CD4-positive, CD25-positive, alpha-beta regulatory T cell (primary cell): ENCODE results near the gene UBE2L5. TPM values are rescaled to one million over a fixed set of nuclear protein-coding genes. Genes with fewer than 3 reads are reported as not detected.
"Not testable (repeated sequence)": the region's sequence is repeated elsewhere in the genome, so short reads cannot be mapped to it uniquely, and the experiment has no call there.

Experiments used
- ATAC-seq, 2 donors: fragments of 150-1000 bp; cut with Tn5 transposase; one replicate each; pipeline ENCODE4 v1.10.0; 2021; ENCODE audit warnings: low read depth in 2 of 2, moderate number of reproducible peaks in 2 of 2, moderate library complexity in 1 of 2
- DNase-seq, 3 donors: peaks; one replicate each; pipeline versions ENCODE4 v3.0.0 to v3.0.0-alpha.2; 2012 to 2022; ENCODE audit warnings: mixed read lengths in 1 of 3
- H3K27ac ChIP-seq: one replicate; pipeline ENCODE4 v1.7.0; 2013; ENCODE audit warnings: mild to moderate bottlenecking, low read length; ENCODE audit not compliant: insufficient read depth, poor library complexity, severe bottlenecking
- H3K27me3 ChIP-seq: one replicate; pipeline ENCODE4 v1.7.0; 2013; ENCODE audit warnings: low read length; ENCODE audit not compliant: control insufficient read depth, insufficient read depth
- H3K36me3 ChIP-seq: one replicate; pipeline ENCODE4 v1.7.0; 2013; ENCODE audit warnings: mild to moderate bottlenecking, low read length, moderate library complexity; ENCODE audit not compliant: control insufficient read depth, insufficient read depth
- H3K4me1 ChIP-seq: 2 replicates; pipeline ENCODE4 v1.7.0; 2013; ENCODE audit warnings: mild to moderate bottlenecking, low read length; ENCODE audit not compliant: insufficient read depth, control insufficient read depth, poor library complexity, severe bottlenecking
- H3K4me3 ChIP-seq: one replicate; pipeline ENCODE4 v1.7.0; 2013; ENCODE audit warnings: low read depth, mild to moderate bottlenecking, low read length, moderate library complexity
- H3K9me3 ChIP-seq, 2 experiments: 1 replicate in 1 of 2; 2 replicates in 1 of 2; pipeline ENCODE4 v1.7.0; 2013; ENCODE audit warnings: low read length in 2 of 2, mild to moderate bottlenecking in 1 of 2, moderate library complexity in 1 of 2; ENCODE audit not compliant: control insufficient read depth in 2 of 2
- H3K27ac Mint-ChIP-seq, 3 donors: one replicate each; pipeline ENCODE4 v1.8.0; 2020 to 2022; ENCODE audit warnings: mild to moderate bottlenecking in 3 of 3, mixed read lengths in 3 of 3, moderate library complexity in 2 of 3
- H3K27me3 Mint-ChIP-seq: one replicate; pipeline ENCODE4 v1.8.0; 2022; ENCODE audit warnings: mild to moderate bottlenecking, mixed read lengths
- H3K36me3 Mint-ChIP-seq: one replicate; pipeline ENCODE4 v1.8.0; 2020; ENCODE audit warnings: mixed read lengths
- H3K4me1 Mint-ChIP-seq, 4 donors: one replicate each; pipeline ENCODE4 v1.8.0; 2020 to 2022; ENCODE audit warnings: mixed read lengths in 4 of 4, mild to moderate bottlenecking in 1 of 4
- H3K4me3 Mint-ChIP-seq, 4 donors: one replicate each; pipeline ENCODE4 v1.8.0; 2020 to 2022; ENCODE audit warnings: mild to moderate bottlenecking in 4 of 4, mixed read lengths in 4 of 4, moderate library complexity in 3 of 4
- H3K9me3 Mint-ChIP-seq, 7 donors: one replicate each; pipeline ENCODE4 v1.8.0; 2020 to 2022; ENCODE audit warnings: mixed read lengths in 7 of 7, mild to moderate bottlenecking in 3 of 7, moderate library complexity in 2 of 7
- polyA plus RNA-seq, 4 donors: library from polyadenylated mRNA; unstranded; fragments of 300-500 nt; fragmentation: Illumina TruSeq; gene quantifications; one replicate each; pipeline ENCODE4 v1.2.3, GENCODE V29; 2021
- total RNA-seq: library from RNA; stranded (reverse); gene quantifications from one replicate; pipeline ENCODE4 v1.2.3, GENCODE V29; 2022

UBE2L5 gene
- total and polyA plus RNA-seq, 5 donors from 2014 or later, result not detected

- Histone ChIP-seq H3K9me3 (no peaks in the 10 kb centered on the region), H3K27ac (no peak overlapping the region), H3K4me3 (no peak overlapping the region), H3K27me3 (no peaks in the 10 kb centered on the region), H3K4me1 (no peaks in the 10 kb centered on the region), H3K36me3 (no peaks in the 10 kb centered on the region)
- H3K9me3 Mint-ChIP-seq, result peaks cover 0 to 2% (median 0%) of the 10 kb centered on the region in 7 donors
- peaks cover 3% of the 10 kb centered on the region for H3K36me3 Mint-ChIP-seq
- no peak overlapping the region for H3K4me3 Mint-ChIP-seq
- ATAC-seq (peak; percentile 25 to 28), DNase-seq (no peak)
- peaks cover 6% of the 10 kb centered on the region for H3K27me3 Mint-ChIP-seq
- peak overlapping the region in 1 of 3 donors; percentile 23 for H3K27ac Mint-ChIP-seq
- H3K4me1 Mint-ChIP-seq, result peaks cover 5 to 9% (median 9%) of the 10 kb centered on the region in 4 donors
Measured at GRCh38 chr13:30443957-30444404, 21.7 kb downstream of the UBE2L5 start.

DNA sequence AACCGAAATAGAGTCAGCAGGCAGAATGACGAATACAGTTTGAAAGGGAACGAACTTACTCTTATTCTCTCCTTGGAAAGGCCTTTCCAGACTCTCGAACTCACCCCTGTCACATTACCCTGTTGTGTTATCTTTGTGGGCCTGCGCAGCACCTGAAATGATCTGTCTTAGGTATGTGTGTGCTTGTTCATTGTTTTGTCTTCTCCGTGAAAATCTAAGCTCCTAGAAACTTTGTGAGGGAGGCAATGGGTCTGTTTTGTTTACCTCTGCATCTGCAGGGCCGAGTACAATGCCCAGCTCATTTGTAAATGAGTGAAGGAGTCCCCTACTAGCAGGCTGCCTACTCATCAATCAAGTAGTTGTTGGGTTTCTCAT lies 23.8 kb downstream of the UBE2L5 start:
- H3K9me3 Mint-ChIP-seq, result no peaks in the 10 kb centered on the region
- H3K4me3 Mint-ChIP-seq, result no peak overlapping the region
- H3K36me3 Mint-ChIP-seq, result peaks cover 1% of the 10 kb centered on the region
- H3K27me3 ChIP-seq, result no peaks in the 10 kb centered on the region
- H3K36me3 ChIP-seq, result no peaks in the 10 kb centered on the region
- H3K4me1 ChIP-seq, result no peaks in the 10 kb centered on the region
- DNase-seq (no peak), ATAC-seq (no peak)
- peaks cover 3 to 7% (median 5%) of the 10 kb centered on the region in 4 donors for H3K4me1 Mint-ChIP-seq
- no peak overlapping the region for H3K4me3 ChIP-seq
- H3K9me3 ChIP-seq, result no peaks in the 10 kb centered on the region
- no peak overlapping the region for H3K27ac Mint-ChIP-seq
- peaks cover 6% of the 10 kb centered on the region for H3K27me3 Mint-ChIP-seq
- no peak overlapping the region for H3K27ac ChIP-seq

DNA sequence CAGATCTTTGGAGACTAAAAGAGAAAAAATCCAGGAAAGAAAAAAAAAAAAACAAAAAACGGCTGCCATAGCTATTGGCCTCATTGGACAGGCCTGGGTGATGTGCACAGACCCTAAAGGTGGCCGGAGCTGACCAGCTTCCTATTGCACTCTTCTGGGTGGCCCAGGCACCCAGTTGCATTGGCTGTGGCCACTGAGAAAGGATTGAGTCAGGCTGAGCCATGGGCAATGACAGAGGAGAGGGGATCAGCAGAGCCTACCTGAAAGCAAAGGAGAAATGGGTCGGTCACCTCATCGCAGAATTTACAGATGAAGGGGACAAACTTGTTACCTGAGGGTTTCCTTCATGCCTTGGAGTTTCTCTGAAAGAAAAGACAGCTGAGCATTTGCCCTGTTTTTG lies 26.1 kb downstream of the UBE2L5 start:
- Histone ChIP-seq H3K27ac (no peak overlapping the region), H3K9me3 (no peaks in the 10 kb centered on the region), H3K27me3 (no peaks in the 10 kb centered on the region), H3K4me1 (no peaks in the 10 kb centered on the region), H3K4me3 (no peak overlapping the region), H3K36me3 (no peaks in the 10 kb centered on the region)
- DNase-seq (no peak), ATAC-seq (no peak)
- Mint-ChIP-seq H3K9me3 (no peaks in the 10 kb centered on the region), H3K36me3 (no peaks in the 10 kb centered on the region), H3K27ac (no peak overlapping the region), H3K4me3 (no peak overlapping the region), H3K4me1 (peaks cover 0 to 4% (median 2%) of the 10 kb centered on the region in 4 donors), H3K27me3 (peaks cover 6% of the 10 kb centered on the region)

DNA sequence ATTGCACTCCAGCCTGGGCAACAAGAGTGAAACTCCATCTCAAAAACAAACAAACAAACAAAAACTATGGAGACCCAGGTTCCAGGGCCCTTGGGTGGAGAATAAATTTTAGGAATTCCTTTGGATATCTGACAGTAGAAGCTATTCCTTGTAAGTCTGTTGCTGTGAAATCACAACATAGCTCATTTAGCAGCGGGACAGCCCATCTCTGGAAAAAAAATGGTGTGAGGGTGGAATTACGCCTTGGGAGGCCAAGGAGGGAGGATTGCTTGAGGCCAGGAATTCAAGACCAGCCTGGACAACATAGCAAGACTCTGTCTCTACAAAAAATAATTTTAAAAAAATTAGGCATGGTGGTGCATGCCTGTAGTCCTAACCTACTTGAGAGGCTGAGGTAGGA lies 27.8 kb downstream of the UBE2L5 start:
- ATAC-seq, result no peak

GRCh38 chr13:30451476-30451875 lies 29.2 kb downstream of the UBE2L5 start:
- H3K27me3 ChIP-seq, H3K4me3 ChIP-seq, H3K9me3 Mint-ChIP-seq, H3K4me1 ChIP-seq, H3K27ac Mint-ChIP-seq, H3K27me3 Mint-ChIP-seq, DNase-seq, H3K36me3 ChIP-seq, H3K27ac ChIP-seq, H3K36me3 Mint-ChIP-seq, ATAC-seq, H3K4me3 Mint-ChIP-seq, H3K4me1 Mint-ChIP-seq, H3K9me3 ChIP-seq: not testable (repeated sequence)

More for the DNA sequence above, 27.8 kb downstream of the UBE2L5 start:
- peaks cover 0 to 7% (median 2%) of the 10 kb centered on the region in 4 donors for H3K4me1 Mint-ChIP-seq
- no peaks in the 10 kb centered on the region for H3K36me3 ChIP-seq
- no peak overlapping the region for H3K27ac Mint-ChIP-seq
- H3K4me3 ChIP-seq, result no peak overlapping the region
- H3K9me3 Mint-ChIP-seq, result no peaks in the 10 kb centered on the region
- no peaks in the 10 kb centered on the region for H3K9me3 ChIP-seq
- no peak overlapping the region for H3K27ac ChIP-seq
- H3K4me1 ChIP-seq, result no peaks in the 10 kb centered on the region
- H3K36me3 Mint-ChIP-seq, result no peaks in the 10 kb centered on the region
- no peak for DNase-seq
- H3K4me3 Mint-ChIP-seq, result no peak overlapping the region
- H3K27me3 ChIP-seq, result no peaks in the 10 kb centered on the region
- H3K27me3 Mint-ChIP-seq, result peaks cover 6% of the 10 kb centered on the region

DNA sequence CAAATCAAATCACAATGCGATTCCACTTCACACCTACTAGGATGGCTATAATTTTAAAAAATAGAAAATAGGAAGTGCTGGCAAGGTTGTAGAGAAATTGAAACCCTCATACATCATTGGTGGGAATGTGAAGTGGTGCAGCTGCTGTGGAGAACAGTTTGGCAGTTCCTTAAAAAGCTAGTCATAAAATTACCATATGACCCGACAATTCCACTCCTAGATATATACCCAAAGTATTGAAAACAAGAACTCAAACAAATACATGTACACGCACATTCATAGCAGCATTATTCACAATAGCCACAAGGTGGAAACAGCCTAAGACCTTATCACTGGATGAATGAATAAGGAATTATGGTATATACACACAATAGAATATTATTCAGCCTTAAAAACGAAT lies 31.4 kb downstream of the UBE2L5 start:
- peaks cover 5% of the 10 kb centered on the region for H3K36me3 Mint-ChIP-seq
- no peaks in the 10 kb centered on the region for H3K9me3 ChIP-seq
- no peaks in the 10 kb centered on the region for H3K27me3 Mint-ChIP-seq
- H3K36me3 ChIP-seq, result no peaks in the 10 kb centered on the region
- peak in 1 of 3 donors; percentile 30 for DNase-seq
- no peak for ATAC-seq
- no peaks in the 10 kb centered on the region for H3K9me3 Mint-ChIP-seq
- no peak overlapping the region for H3K27ac Mint-ChIP-seq
- H3K4me3 ChIP-seq, result no peak overlapping the region
- no peaks in the 10 kb centered on the region for H3K4me1 ChIP-seq
- H3K27ac ChIP-seq, result no peak overlapping the region
- H3K4me3 Mint-ChIP-seq, result no peak overlapping the region
- peaks cover 0 to 17% (median 5%) of the 10 kb centered on the region in 4 donors for H3K4me1 Mint-ChIP-seq
- H3K27me3 ChIP-seq, result no peaks in the 10 kb centered on the region

DNA sequence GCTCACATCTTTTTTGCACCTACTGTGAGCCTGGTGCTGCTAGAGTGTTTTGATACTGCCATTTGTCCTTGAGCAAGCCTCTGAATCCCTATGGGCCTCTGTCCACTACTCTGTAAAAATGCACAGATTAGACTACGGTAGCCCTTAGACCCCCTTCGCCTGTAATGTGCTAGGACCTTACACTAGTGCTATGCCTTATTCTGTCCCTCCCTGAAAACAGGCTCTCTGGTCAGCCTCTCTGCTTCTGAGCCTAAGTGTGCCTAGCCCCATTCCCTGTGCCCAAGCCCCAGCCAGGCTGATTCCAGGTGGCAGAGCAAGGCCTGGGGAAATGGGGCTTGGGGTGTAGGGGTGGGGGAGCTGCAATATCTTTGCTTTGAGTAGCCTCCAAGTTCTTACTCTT lies 32.7 kb downstream of the UBE2L5 start:
- peaks cover 5% of the 10 kb centered on the region for H3K36me3 Mint-ChIP-seq
- DNase-seq (no peak), ATAC-seq (no peak)
- Histone ChIP-seq H3K27ac (no peak overlapping the region), H3K4me3 (no peak overlapping the region), H3K9me3 (no peaks in the 10 kb centered on the region), H3K4me1 (peaks cover 7% of the 10 kb centered on the region), H3K27me3 (no peaks in the 10 kb centered on the region), H3K36me3 (peaks cover 3% of the 10 kb centered on the region)
- peaks cover 8 to 27% (median 14%) of the 10 kb centered on the region in 4 donors for H3K4me1 Mint-ChIP-seq
- peak overlapping the region in 1 of 3 donors; percentile 26 for H3K27ac Mint-ChIP-seq
- no peak overlapping the region for H3K4me3 Mint-ChIP-seq
- H3K9me3 Mint-ChIP-seq, result no peaks in the 10 kb centered on the region
- no peaks in the 10 kb centered on the region for H3K27me3 Mint-ChIP-seq

- ATAC-seq, result no peak
- Histone ChIP-seq H3K4me1 (peaks cover 8% of the 10 kb centered on the region), H3K9me3 (no peaks in the 10 kb centered on the region), H3K27me3 (no peaks in the 10 kb centered on the region), H3K27ac (no peak overlapping the region), H3K36me3 (peaks cover 3% of the 10 kb centered on the region), H3K4me3 (no peak overlapping the region)
- Mint-ChIP-seq H3K27me3 (no peaks in the 10 kb centered on the region), H3K4me3 (peak overlapping the region in 1 of 4 donors; percentile 47), H3K9me3 (no peaks in the 10 kb centered on the region), H3K4me1 (peaks cover 9 to 29% (median 16%) of the 10 kb centered on the region in 4 donors), H3K27ac (peak overlapping the region in 2 of 3 donors; percentile 34 to 67), H3K36me3 (peaks cover 7% of the 10 kb centered on the region)
- DNase-seq, result no peak
Measured at GRCh38 chr13:30456290-30456689, 34.0 kb downstream of the UBE2L5 start.
